GM10248 (cell line): Measurements from ENCODE around the gene NPY2R.

Source experiments
- CTCF ChIA-PET: fragments of 300-600 bp; sonication (Branson Sonifier 250); formaldehyde crosslinking; extraction: SDS; loops from one replicate; lab custom pipeline; 2021; ENCODE audit warnings: antibody characterized with exemption; lab: Yijun Ruan, JAX
- POLR2A ChIA-PET: fragments of 350-650 bp; sonication (Branson Sonifier 250); formaldehyde crosslinking; extraction: SDS; loops from one replicate; lab custom pipeline; 2020; ENCODE audit warnings: antibody characterized with exemption; lab: Yijun Ruan, JAX
- DNase-seq: peaks from one replicate; pipeline ENCODE4 v3.0.0; 2012; ENCODE audit errors: extremely low spot score
- CTCF ChIP-seq: IDR thresholded peaks from 2 replicates; pipeline ENCODE4 v1.5.1; 2012; ENCODE audit warnings: mild to moderate bottlenecking, low read depth; ENCODE audit errors: extremely low read depth, missing control alignments, control extremely low read depth

NPY2R gene

DNA sequence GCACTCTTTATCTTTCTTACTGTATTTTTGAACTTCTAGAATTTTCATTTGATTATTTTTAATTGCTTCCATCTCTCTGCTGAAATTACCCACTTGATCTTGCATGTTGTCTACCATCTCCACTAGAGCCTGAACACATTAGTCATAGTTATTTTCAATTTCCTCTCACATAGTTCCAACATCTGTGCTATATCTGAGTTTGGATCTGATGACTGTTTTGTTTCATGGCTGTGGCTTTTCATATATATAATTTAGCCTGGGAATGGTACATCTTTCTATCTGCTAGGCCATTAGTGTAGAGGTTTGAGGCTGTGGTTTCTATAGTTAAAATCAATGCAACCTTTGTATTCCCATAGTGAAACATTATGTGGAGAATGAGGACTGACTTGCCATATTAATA lies 33.2 kb downstream of the NPY2R start:
- no peak for DNase-seq
- CTCF ChIA-PET: no interaction called here
- no peak for TF ChIP-seq CTCF
- POLR2A ChIA-PET: no interaction called here

DNA sequence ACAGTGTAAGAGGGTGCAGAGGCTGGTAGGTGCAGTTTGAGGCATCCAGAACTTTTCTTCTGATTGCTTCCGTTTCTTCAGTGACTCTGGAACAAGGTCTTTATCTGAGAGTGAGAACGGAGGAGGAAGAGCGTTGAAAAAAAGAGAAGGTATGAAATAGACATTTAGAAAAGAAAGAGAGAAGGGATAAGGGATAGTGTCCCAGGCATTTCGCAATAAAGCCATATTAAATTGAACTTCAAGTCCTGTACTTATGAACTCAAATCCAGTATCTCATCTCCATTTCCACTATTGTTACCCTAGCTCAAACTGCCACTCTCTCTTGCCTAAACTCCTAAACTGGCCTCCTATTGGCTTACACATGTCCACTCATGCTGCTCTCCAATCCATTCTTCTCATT lies 36.7 kb downstream of the NPY2R start:
- CTCF ChIA-PET: no interaction called here
- no peak for DNase-seq
- no peak for TF ChIP-seq CTCF
- POLR2A ChIA-PET: no interaction called here

GRCh38 chr4:155248002-155248896 lies 39.8 kb downstream of the NPY2R start:
- POLR2A ChIA-PET: no interaction called here
- CTCF ChIA-PET: no interaction called here
- DNase-seq: no peak
- no peak for TF ChIP-seq CTCF

- ChIA-PET POLR2A (no interaction called here), CTCF (no interaction called here)
- TF ChIP-seq CTCF: no peak
- no peak for DNase-seq
Observed at GRCh38 chr4:155249016-155249566, 40.7 kb downstream of the NPY2R start.

GRCh38 chr4:155252327-155252726 lies 43.9 kb downstream of the NPY2R start:
- ChIA-PET POLR2A (no interaction called here), CTCF (no interaction called here)
- no peak for TF ChIP-seq CTCF
- DNase-seq: no peak

- TF ChIP-seq CTCF: no peak
- DNase-seq: no peak
- CTCF ChIA-PET: no interaction called here
- POLR2A ChIA-PET: no interaction called here
Observed at GRCh38 chr4:155263480-155263879, 55.0 kb downstream of the NPY2R start.
